ENCODE results near the gene OBI1. TPM values are rescaled to one million over a fixed set of nuclear protein-coding genes. Genes with fewer than 3 reads are reported as not detected.

OBI1 gene
- total and polyA plus RNA-seq, 2 donors (not counting 3 experiments of a cell fraction or from before 2014, with no cell fraction given), result 5.0 to 16.1 TPM

GRCh38 chr13:78674638-78675037 lies 15.7 kb upstream of the OBI1 start:
- FAIRE-seq, result no peak
- Histone ChIP-seq H3K36me3 (ENCODE audit: control insufficient read depth in 2 of 2, extremely low read depth in 1 of 2, insufficient read depth in 2 of 2, low read length in 2 of 2) (no peaks in the 10 kb centered on the region), H3K27ac (ENCODE audit: insufficient read depth, low read depth, low read length) (no peak overlapping the region), H3K27me3 (ENCODE audit: control insufficient read depth in 2 of 2, insufficient read depth in 2 of 2, low read length in 2 of 2) (peaks cover 7 to 17% of the 10 kb centered on the region in 2 experiments), H3K4me3 (replicated peaks in 1 of 3; ENCODE audit: insufficient read depth in 1 of 3, low read depth in 1 of 3, low read length in 3 of 3) (no peak overlapping the region), H3K9me1 (replicated peaks; ENCODE audit: control insufficient read depth, extremely low read depth, insufficient read depth, low read length) (no peaks in the 10 kb centered on the region), H3K9ac (replicated peaks; ENCODE audit: extremely low read depth, insufficient read depth, low read length) (no peak overlapping the region), H2AFZ (ENCODE audit: low read depth, low read length) (no peak overlapping the region), H3K9me3 (replicated peaks; ENCODE audit: control insufficient read depth, insufficient read depth, low read length) (no peaks in the 10 kb centered on the region), H3K4me1 (ENCODE audit: control insufficient read depth, extremely low read depth, insufficient read depth, low read length) (no peaks in the 10 kb centered on the region), H3K4me2 (ENCODE audit: insufficient read depth, low read length) (no peak overlapping the region), H4K20me1 (replicated peaks; ENCODE audit: control insufficient read depth, extremely low read depth, insufficient read depth, low read length) (no peaks in the 10 kb centered on the region), H3K79me2 (ENCODE audit: control insufficient read depth, insufficient read depth, low read length) (no peaks in the 10 kb centered on the region)
- TF ChIP-seq FOS (IDR thresholded peaks at IDR 0.05; ENCODE audit: borderline replicate concordance, insufficient read depth, low read length), result no peak
- TF ChIP-seq CTCF (IDR thresholded peaks at IDR 0.05; ENCODE audit: extremely low read depth in 1 of 2, insufficient read depth in 1 of 2, low read depth in 1 of 2, low read length in 2 of 2), result no peak
- TF ChIP-seq MAX (IDR thresholded peaks at IDR 0.05; ENCODE audit: insufficient read depth, insufficient read length), result no peak
- TF ChIP-seq GATA2 (IDR thresholded peaks at IDR 0.05; ENCODE audit: insufficient read depth, insufficient read length, low read depth, low read length), result no peak
- TF ChIP-seq EZH2 (IDR thresholded peaks at IDR 0.05; ENCODE audit: borderline replicate concordance, low read depth, low read length, severe bottlenecking), result no peak
- no peak for TF ChIP-seq MYC (IDR thresholded peaks at IDR 0.05; ENCODE audit: low read depth, low read length)
- no peak for TF ChIP-seq JUN (IDR thresholded peaks at IDR 0.05; ENCODE audit: borderline replicate concordance, insufficient read depth, insufficient read length, low read depth)
- TF ChIP-seq POLR2A (IDR thresholded peaks at IDR 0.05; ENCODE audit: low read depth, low read length), result no peak
- no peak for TF ChIP-seq POLR2AphosphoS5 (IDR thresholded peaks at IDR 0.05; ENCODE audit: insufficient read depth, low read depth, low read length)
- intact Hi-C loops (cut with micrococcal nuclease) (no loop called here), dilution Hi-C loops (cut with MboI; ENCODE audit: extremely low pct_ligation_motif_present, low sequenced_read_pairs) (no loop called here)
- no TSS peak for BruUV-seq (replicated peaks)
- POLR2A ChIA-PET, result no interaction called here
- CTCF ChIA-PET, result no interaction called here
- DNase-seq (ENCODE audit: low read depth, low spot score), result no peak
